HG03175 (cell line): ENCODE data around the gene C1QTNF8.
"Not testable (repeated sequence)": the region's sequence is repeated elsewhere in the genome, so short reads cannot be mapped to it uniquely, and the experiment has no call there.

ENCODE experiments used
- ATAC-seq: cut with Tn5 transposase; IDR thresholded peaks from one replicate; pipeline ENCODE4 v1.9.1; 2021; ENCODE audit warnings: mild to moderate bottlenecking, moderate library complexity; ENCODE audit not compliant: unreplicated experiment

C1QTNF8 gene

DNA sequence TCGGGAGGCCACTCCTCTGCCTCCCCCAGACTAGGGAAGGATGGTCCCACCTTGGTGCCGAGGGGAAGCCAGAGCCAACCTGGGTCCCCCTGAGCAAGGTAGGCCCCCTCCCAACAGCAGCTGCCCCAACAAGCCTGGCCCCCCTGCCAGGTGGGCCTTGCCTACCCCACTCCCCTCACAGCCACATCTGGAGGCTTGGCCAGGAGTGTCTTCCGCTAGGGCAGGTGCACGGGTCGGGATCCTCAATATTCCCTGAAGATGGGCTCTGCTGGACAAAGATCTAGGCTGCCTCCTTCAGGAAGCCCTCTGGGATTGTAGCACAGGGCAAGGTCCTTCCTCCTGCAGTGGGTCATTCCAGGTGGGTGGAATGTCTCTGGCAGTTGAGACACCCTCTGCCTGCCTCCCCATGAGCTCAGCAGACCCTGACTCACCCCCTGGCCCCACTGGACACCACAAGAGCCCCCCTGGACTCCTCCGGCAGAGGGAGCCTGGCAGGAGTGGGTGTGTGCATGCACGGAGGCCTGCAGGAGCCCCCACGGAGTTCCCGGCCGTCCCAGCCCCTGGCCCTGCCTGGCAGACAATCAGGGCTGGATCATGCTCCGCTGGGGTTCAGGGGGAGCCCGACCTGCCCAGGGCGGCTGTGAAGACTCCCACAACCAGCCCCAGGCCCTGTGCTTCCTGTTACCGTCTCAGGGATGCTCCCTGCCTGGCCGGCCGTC, 435 bp downstream of the C1QTNF8 start:
- no peak for ATAC-seq

DNA sequence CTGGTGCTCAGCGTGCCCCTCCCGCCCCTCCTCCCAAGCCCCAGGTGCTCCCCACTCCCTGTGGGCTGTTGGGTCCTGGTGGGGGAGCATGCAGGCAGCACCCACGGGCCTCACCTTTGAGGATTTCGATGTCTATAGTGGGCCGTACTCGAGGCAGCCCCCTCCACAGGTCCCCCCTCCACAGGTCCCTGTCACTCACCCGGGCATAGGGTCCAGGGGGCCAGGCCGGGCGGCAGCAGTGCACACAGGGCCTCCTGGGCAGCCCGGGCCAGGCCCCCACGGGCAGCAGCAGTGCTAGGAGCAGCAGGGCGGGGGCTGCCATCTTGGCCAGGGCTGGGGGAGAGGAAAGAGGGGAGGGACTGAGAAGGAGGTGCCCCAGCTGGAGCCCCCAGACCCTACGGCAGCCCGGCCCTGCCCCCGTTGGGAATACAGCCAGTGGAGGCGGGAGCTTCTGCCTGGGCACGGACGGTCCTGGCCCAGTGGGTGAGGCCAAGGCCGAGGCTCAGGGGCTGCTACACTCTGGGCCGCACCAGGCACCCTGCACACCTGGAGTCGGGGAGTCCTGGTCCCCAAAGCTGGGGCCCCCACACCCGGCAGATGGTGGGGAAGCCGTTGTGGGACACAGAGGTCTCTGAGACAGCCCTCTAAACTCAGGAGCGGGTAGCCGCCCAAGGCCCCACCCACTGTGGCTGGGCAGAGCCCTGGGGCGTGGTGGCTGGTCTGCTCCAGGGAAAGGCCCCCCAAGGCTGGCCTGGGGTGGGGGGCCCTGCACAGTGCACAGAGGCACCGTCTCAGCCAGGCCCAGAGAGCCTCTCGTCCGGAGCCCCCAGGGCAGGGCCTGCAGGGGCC, 1.2 kb downstream of the C1QTNF8 start:
- ATAC-seq: no peak

- no peak for ATAC-seq
Observed at GRCh38 chr16:1094124-1094479, 1.9 kb downstream of the C1QTNF8 start.

DNA sequence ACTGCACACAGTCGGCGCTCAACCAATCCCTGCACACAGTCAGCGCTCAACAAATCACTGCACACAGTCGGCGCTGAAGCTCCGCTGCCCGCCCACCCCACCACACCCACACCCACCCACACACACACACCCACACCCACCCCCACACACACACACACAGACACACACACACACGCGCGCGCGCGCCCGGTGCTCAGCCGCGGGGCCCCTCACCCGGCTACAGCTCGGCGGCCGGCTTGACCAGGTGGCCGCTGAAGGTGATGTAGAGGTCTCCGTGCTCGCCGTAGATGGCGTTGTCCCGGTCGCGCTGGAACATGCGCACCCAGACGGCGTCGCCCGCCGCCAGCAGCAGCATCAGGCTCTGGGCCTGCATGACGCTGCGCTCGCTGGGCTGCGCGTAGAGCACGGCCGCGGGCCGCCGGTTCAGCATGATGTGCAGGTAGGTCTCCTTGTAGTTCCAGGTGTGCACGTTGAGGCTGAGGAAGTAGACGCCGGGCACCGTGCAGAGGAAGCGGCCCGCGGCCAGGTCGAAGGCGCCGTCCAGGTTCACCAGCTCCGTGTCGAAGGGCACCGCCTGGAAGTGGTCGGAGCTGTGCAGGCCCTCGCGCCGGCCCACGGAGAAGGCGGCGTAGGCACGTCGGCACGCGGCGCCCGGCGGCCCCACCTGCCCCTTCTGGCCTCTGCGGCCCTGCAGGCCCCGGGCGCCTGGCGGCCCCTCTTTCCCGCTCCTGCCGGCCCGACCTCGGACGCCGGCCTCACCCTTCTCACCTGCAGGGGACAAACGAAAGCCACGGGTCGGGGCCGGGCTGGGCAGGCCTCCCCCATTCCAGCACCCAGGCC, 2.5 kb downstream of the C1QTNF8 start:
- ATAC-seq: no peak

GRCh38 chr16:1092685-1093283, 3.3 kb downstream of the C1QTNF8 start:
- ATAC-seq: not testable (repeated sequence)

DNA sequence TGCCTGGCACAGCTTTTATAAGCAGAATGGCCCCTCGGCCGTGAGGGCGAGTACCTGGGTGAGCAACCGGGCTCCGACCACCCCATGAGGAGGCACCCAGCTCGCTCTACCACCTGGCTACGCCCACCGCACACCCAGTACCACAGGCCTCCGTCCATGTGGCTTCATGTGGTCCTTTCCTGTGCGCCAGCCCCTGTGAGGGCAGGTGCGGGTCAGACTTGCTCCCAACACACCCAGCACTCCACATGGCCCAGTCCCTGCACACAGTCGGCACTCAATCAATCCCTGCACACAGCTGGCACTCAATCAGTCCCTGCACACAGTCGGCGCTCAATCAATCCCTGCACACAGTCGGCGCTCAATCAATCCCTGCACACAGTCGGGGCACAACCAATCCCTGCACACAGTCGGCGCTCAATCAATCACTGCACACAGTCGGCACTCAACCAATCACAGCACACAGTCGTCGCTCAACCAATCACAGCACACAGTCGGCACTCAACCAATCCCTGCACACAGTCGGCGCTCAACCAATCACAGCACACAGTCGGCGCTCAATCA, 4.0 kb downstream of the C1QTNF8 start:
- no peak for ATAC-seq

DNA sequence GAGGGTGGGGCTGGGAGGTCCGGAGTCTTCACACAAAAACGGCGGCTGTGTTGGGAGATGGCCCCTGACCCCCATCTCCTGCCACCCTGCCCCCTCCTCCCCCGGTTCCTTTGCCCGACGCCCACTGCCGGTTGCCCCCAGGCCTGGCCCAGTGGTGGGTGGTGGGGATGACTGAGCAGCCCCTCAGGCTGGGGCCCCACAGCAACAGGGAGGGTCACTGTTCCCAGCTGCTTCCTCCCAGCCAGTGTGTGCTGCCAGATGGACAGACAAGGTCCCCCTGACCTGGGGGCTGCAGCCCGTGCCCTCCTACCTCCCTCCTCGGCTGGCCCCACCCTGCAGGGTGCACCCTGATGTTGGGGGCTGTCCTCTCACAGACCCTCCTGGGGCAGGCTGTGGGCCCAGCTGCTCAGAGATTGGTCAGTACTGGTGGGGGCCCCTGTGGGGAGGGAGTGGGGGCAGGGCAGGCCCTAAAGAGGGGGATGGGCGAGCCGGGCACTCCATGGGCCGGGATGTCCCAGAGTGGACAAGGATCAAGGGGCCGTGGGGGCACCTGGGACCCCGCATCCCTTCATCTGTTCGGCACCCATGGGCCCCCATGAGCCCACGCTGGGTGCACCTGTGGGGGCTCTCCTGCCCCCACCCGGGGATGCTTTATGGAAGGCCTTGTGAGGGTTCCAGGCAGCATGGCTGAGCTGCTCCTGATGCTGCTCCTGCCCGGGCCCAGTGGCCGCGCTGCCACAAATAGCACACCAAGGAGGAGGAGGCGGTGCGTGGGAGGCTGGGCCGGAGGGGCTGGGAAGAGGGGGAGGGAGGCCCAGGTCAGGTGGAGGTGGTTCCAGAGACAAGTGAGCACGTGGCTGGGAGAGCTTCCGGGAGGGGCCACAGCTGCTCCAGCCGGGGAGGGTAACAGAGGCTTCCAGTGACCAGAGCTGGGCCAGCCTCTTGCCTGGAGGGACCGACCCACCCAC, 5.1 kb downstream of the C1QTNF8 start:
- ATAC-seq: no peak

DNA sequence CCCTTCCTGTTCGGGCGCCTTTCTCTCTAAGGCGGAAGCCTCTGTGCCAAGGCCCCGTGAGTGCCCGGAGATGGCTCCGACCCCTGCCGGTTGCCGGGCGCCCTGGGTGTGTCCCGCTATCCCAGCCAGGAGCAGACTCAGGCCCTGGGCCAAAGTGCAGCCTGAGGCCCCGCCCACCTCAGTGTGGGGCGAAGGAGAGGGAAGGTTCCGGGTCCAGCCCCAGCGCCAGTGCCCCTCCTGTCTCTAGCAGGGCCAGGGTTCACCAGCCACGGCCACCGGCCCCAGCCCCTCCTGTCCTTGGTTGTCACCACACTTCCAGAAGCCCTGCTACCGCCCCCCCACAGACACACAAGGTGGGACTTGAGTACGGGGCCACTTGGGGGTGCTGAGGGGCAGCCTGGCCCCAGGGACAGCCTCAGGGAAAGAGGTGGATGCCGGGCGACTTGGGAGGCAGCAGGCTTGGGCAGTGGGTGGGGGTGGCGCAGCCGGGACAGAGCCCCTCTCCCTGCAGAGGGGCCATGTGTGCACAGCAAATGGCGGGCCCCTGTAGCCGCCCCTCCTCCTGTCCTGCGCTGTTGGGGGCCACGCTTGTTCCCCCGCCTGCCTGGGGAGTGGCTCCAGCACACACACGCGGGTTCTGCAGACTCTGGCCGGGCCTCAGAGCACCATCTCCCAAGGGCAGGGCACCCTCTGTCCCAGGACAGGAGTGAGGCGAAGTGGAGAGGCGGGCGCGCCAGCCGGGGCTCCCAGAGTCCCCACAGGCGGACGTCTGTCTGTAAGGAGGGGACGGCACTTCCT, 6.0 kb downstream of the C1QTNF8 start:
- ATAC-seq: no peak

GRCh38 chr16:1089439-1089821, 6.6 kb downstream of the C1QTNF8 start:
- ATAC-seq: no peak

- ATAC-seq: no peak
Observed at GRCh38 chr16:1088295-1089170, 7.5 kb downstream of the C1QTNF8 start.

DNA sequence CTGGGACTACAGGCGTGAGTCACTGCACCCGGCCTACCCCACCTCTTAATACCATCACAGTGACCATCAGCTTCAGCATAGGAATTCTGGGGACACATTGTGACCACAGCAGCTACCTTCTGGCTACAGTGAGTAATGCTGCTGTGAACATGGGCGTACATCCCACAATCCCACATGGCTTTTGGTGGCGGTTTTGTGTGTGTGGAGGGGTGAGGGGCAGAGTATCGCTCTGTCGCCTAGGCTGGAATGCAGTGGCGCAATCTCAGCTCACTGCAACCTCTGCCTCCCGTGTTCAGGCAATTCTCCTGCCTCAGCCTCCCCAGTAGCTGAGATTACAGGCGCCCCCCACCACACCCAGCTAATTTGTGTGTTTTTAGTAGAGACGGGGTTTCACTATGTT, 9.6 kb downstream of the C1QTNF8 start:
- ATAC-seq: not testable (repeated sequence)

- ATAC-seq: no peak
Observed at GRCh38 chr16:1084971-1085370, 11.1 kb downstream of the C1QTNF8 start.

- ATAC-seq: no peak
Observed at GRCh38 chr16:1082952-1083675, 12.9 kb downstream of the C1QTNF8 start.

GRCh38 chr16:1082266-1082951, 13.6 kb downstream of the C1QTNF8 start:
- ATAC-seq: no peak

DNA sequence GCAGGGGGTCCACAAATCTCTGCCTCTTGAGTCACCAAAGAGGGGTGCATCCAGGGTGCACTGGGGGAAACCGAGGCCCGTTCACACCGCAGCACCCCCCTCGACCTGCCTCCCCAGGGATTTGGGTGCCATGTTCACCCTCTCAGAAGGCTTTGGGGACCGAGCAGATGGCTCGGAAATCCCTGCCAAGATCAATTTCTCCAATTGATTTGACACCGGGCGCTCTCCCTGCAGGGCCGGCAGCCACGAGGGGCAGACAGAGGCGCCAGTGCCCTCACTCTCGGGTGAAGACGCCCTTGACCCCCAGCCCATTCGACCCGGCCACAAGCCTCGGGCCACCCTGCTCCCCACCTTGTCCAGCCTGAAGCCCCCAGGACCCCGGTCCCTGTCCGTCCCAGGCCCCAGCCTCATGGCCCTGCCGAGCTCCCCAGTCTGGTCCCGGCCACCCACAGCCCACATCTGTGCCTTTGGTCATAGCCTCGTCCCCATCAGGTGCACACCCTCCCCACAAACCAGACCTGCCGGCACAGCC, 14.2 kb downstream of the C1QTNF8 start:
- no peak for ATAC-seq
